Stomach (tissue), 9 donors: ENCODE data around the gene PGBD5. TPM values are rescaled to one million over a fixed set of nuclear protein-coding genes. Genes with fewer than 3 reads are reported as not detected.

Source experiments
- DNase-seq, 2 donors: peaks; one replicate each; pipeline versions ENCODE4 v3.0.0 to v3.0.0-alpha.2; 2013 to 2019
- H3K27ac ChIP-seq, 5 donors: fragments of 200-600 bp in 4 of 5; sonication (generic) in 4 of 5; one replicate each; pipeline ENCODE4 v1.5.1; 2013 to 2019; ENCODE audit warnings: mild to moderate bottlenecking in 1 of 5, moderate library complexity in 1 of 5
- H3K27me3 ChIP-seq, 3 donors: fragments of 200-600 bp; sonication (generic); one replicate each; pipeline ENCODE4 v1.5.1; 2017 to 2019; ENCODE audit warnings: mixed run types in 1 of 3
- H3K36me3 ChIP-seq, 4 donors: fragments of 200-600 bp; sonication (generic); 1 replicate in 3 of 4; 2 replicates in 1 of 4; pipeline ENCODE4 v1.5.1; 2016 to 2019
- H3K4me1 ChIP-seq, 4 donors: fragments of 200-600 bp; sonication (generic); one replicate each; pipeline ENCODE4 v1.5.1; 2016 to 2019
- H3K4me3 ChIP-seq, 4 donors: fragments of 200-600 bp; sonication (generic) in 3 of 4; one replicate each; pipeline ENCODE4 v1.5.1; 2016 to 2019; ENCODE audit warnings: mild to moderate bottlenecking in 1 of 4
- H3K9me3 ChIP-seq, 4 donors: fragments of 200-600 bp; sonication (generic); one replicate each; pipeline ENCODE4 v1.5.1; 2016 to 2019
- CTCF ChIP-seq, 7 experiments: fragments of 450-650 bp in 4 of 7; fragments of 200-600 bp in 3 of 7; sonication (generic) in 3 of 7; IDR thresholded peaks; one replicate each; pipeline ENCODE4 v1.5.1; 2016 to 2019; ENCODE audit warnings: antibody characterized with exemption in 7 of 7, control low read depth in 2 of 7, mild to moderate bottlenecking in 1 of 7
- EP300 ChIP-seq: sonication (generic); formaldehyde crosslinking; IDR thresholded peaks from one replicate; pipeline ENCODE4 v1.6.1; 2017; ENCODE audit warnings: antibody characterized with exemption
- POLR2A ChIP-seq, 4 donors: fragments of 450-650 bp; IDR thresholded peaks; one replicate each; pipeline ENCODE4 v1.6.1; 2016; ENCODE audit warnings: antibody characterized with exemption in 4 of 4, control low read depth in 2 of 4, mild to moderate bottlenecking in 1 of 4, moderate library complexity in 1 of 4
- POLR2AphosphoS5 ChIP-seq, 3 donors: sonication (generic); formaldehyde crosslinking; IDR thresholded peaks; one replicate each; pipeline ENCODE4 v1.6.1; 2016; ENCODE audit warnings: antibody characterized with exemption in 3 of 3
- WGBS, 5 donors: extraction: QIAGEN DNeasy Blood & Tissue Kit in 3 of 5; methylation state at CpG; one replicate each; pipeline versions ENCODE4 v1.1.5 to v1.1.7; 2013 to 2018; 5-methylcytosine and 5-hydroxymethylcytosine counted together
- intact Hi-C: fragments of 100-400 bp; cut with DNase I; formaldehyde crosslinking; loops from one replicate; pipeline ENCODE4 v1.15.1; 2023; ENCODE audit warnings: low total_unique reads
- polyA plus RNA-seq, 3 donors: library from polyadenylated mRNA; stranded (reverse); fragments of 200-250 nt; gene quantifications; one replicate each; pipeline ENCODE4 v1.2.3, GENCODE V29; 2013
- total RNA-seq, 5 donors: library from RNA; depleted of rRNA; stranded (reverse); fragments of >200 nt; gene quantifications; one replicate each; pipeline versions ENCODE4 v1.1.0 to v1.2.3, GENCODE V29; 2014 to 2016
- donor health status: healthy with polysubstance abuse.
- donor health status: Bipolar disorder and iron deficiency.
- donor health status: healthy.

PGBD5 gene
- total and polyA plus RNA-seq, 8 donors, result under 0.01 to 1.2 (median 0.34) TPM

GRCh38 chr1:230365723-230366307, 60.3 kb downstream of the PGBD5 start:
- no peaks in the 10 kb centered on the region for H3K4me1 ChIP-seq
- TF ChIP-seq CTCF (IDR thresholded peaks at IDR 0.05), result no peak
- no peak for TF ChIP-seq POLR2A (IDR thresholded peaks at IDR 0.05)
- no peak for TF ChIP-seq POLR2AphosphoS5 (IDR thresholded peaks at IDR 0.05)
- no peak for TF ChIP-seq EP300

GRCh38 chr1:230362949-230363348, 63.2 kb downstream of the PGBD5 start:
- TF ChIP-seq EP300, result no peak
- no peak for TF ChIP-seq POLR2A (IDR thresholded peaks at IDR 0.05)
- TF ChIP-seq POLR2AphosphoS5 (IDR thresholded peaks at IDR 0.05), result no peak
- TF ChIP-seq CTCF (IDR thresholded peaks at IDR 0.05), result no peak
- Histone ChIP-seq H3K27me3 (peaks cover 0 to 8% (median 0%) of the 10 kb centered on the region in 3 donors), H3K9me3 (no peaks in the 10 kb centered on the region), H3K4me1 (no peaks in the 10 kb centered on the region), H3K36me3 (no peaks in the 10 kb centered on the region), H3K4me3 (no peak overlapping the region), H3K27ac (no peak overlapping the region)
- no peak for DNase-seq
- intact Hi-C loops, result no loop called here
- 80 to 96% (median 94%) methylated on average over 6 to 8 of the region's 8 CpGs for WGBS, 5 donors

More at GRCh38 chr1:230365723-230366307, 60.3 kb downstream of the PGBD5 start:
- Histone ChIP-seq H3K36me3 (no peaks in the 10 kb centered on the region), H3K9me3 (no peaks in the 10 kb centered on the region), H3K4me3 (no peak overlapping the region), H3K27ac (no peak overlapping the region), H3K27me3 (peaks cover 0 to 8% (median 0%) of the 10 kb centered on the region in 3 donors)
- intact Hi-C loops, result no loop called here
- 68 to 78% (median 75%) methylated on average over 3 of the region's 3 CpGs for WGBS, 5 donors
- DNase-seq, result no peak

- no peak overlapping the region for H3K27ac ChIP-seq
- intact Hi-C loops, result no loop called here
- H3K27me3 ChIP-seq, result peaks cover 0 to 8% (median 0%) of the 10 kb centered on the region in 3 donors
- H3K4me3 ChIP-seq, result no peak overlapping the region
- H3K36me3 ChIP-seq, result no peaks in the 10 kb centered on the region
- no peaks in the 10 kb centered on the region for H3K4me1 ChIP-seq
- TF ChIP-seq CTCF (IDR thresholded peaks at IDR 0.05) (no peak), EP300 (no peak), POLR2AphosphoS5 (IDR thresholded peaks at IDR 0.05) (no peak), POLR2A (IDR thresholded peaks at IDR 0.05) (no peak)
- no peak for DNase-seq
- no peaks in the 10 kb centered on the region for H3K9me3 ChIP-seq
- WGBS, 5 donors, result 88 to 94% (median 92%) methylated on average over 8 to 10 of the region's 10 CpGs
Observed at GRCh38 chr1:230361941-230362340, 64.2 kb downstream of the PGBD5 start.

- WGBS, 5 donors, result 65 to 82% (median 72%) methylated on average over 7 of the region's 7 CpGs
- Histone ChIP-seq H3K4me3 (no peak overlapping the region), H3K9me3 (no peaks in the 10 kb centered on the region), H3K27me3 (peaks cover 0 to 8% (median 0%) of the 10 kb centered on the region in 3 donors), H3K36me3 (no peaks in the 10 kb centered on the region), H3K4me1 (no peaks in the 10 kb centered on the region), H3K27ac (no peak overlapping the region)
- no peak for DNase-seq
- intact Hi-C loops, result no loop called here
- TF ChIP-seq EP300 (no peak), CTCF (IDR thresholded peaks at IDR 0.05) (no peak)
Observed at GRCh38 chr1:230359992-230360668, 66.0 kb downstream of the PGBD5 start.
